K562 (cell line): ENCODE data around the gene CDC42EP5. TPM values are rescaled to one million over a fixed set of nuclear protein-coding genes. Genes with fewer than 3 reads are reported as not detected.

Source experiments
- ATAC-seq: fragments of 200-7000 bp; cut with Tn5 transposase; 3 replicates; pipeline ENCODE4 v1.9.1; 2020; ENCODE audit warnings: moderate library complexity
- BruUV-seq: library from RNA; stranded (reverse); fragments of 400-500 nt; replicated peaks from 2 replicates; lab custom pipeline; 2021; lab: Mats Ljungman, UMichigan
- CTCF ChIA-PET: fragments of 300-600 bp; formaldehyde crosslinking; extraction: SDS; loops from one replicate; lab custom pipeline; 2021; ENCODE audit warnings: low intra/inter-chr PET ratio; lab: Yijun Ruan, JAX
- POLR2A ChIA-PET: fragments of 300-600, 350-650 bp; sonication (Branson Sonifier 250); formaldehyde crosslinking; extraction: SDS; loops from one replicate; lab custom pipeline; 2021; ENCODE audit warnings: antibody characterized with exemption, inconsistent platforms; lab: Yijun Ruan, JAX
- DNase-seq, 4 experiments: peaks; one replicate each; pipeline versions ENCODE4 v3.0.0 to v3.0.0-alpha.2; 2011 to 2018; ENCODE audit warnings: low spot score in 3 of 4, mixed read lengths in 3 of 4; ENCODE audit errors: extremely low read depth in 1 of 4
- FAIRE-seq: peaks from 2 replicates; lab custom pipeline; 2011; peaks lifted over from hg19 to GRCh38; lab: Jason Lieb, UNC
- H2AFZ ChIP-seq: 2 replicates; pipeline ENCODE4 v1.6.0; 2011; ENCODE audit warnings: low read depth, low read length, control low read depth, inconsistent platforms
- H3K27ac ChIP-seq: fragments of 200-600 bp; 3 replicates; pipeline ENCODE4 v1.8.0; 2011; ENCODE audit warnings: low read depth, mild to moderate bottlenecking, control low read depth, inconsistent platforms, low read length, moderate library complexity, mixed read lengths; ENCODE audit errors: extremely low read depth
- H3K27me3 ChIP-seq, 2 experiments: fragments of 300-600 bp in 1 of 2; 2 replicates in 1 of 2; 3 replicates in 1 of 2; pipeline versions ENCODE4 v1.6.0 to v1.8.0; 2011; ENCODE audit warnings: inconsistent platforms in 2 of 2, low read length in 2 of 2, mild to moderate bottlenecking in 1 of 2, mixed read lengths in 1 of 2, moderate library complexity in 1 of 2; ENCODE audit not compliant: control insufficient read depth in 2 of 2, insufficient read depth in 2 of 2
- H3K36me3 ChIP-seq: fragments of 300-600 bp; 3 replicates; pipeline ENCODE4 v1.8.0; 2011; ENCODE audit warnings: mild to moderate bottlenecking, low read length, inconsistent platforms; ENCODE audit not compliant: control insufficient read depth, insufficient read depth
- H3K4me1 ChIP-seq, 2 experiments: fragments of 200-600 bp in 1 of 2; replicated peaks in 1 of 2; 2 replicates in 1 of 2; 3 replicates in 1 of 2; pipeline versions ENCODE4 v1.5.1 to v1.8.0; 2011; ENCODE audit warnings: inconsistent platforms in 2 of 2, low read length in 2 of 2, mild to moderate bottlenecking in 1 of 2, mixed read lengths in 1 of 2, moderate library complexity in 1 of 2; ENCODE audit not compliant: control insufficient read depth in 2 of 2, insufficient read depth in 2 of 2
- H3K4me2 ChIP-seq: 2 replicates; pipeline ENCODE4 v1.6.1; 2011; ENCODE audit warnings: low read length, control low read depth, inconsistent platforms, mixed read lengths; ENCODE audit not compliant: insufficient read depth
- H3K4me3 ChIP-seq: fragments of 200-600 bp; sonication (generic), shearing (Covaris generic); 2 replicates; pipeline ENCODE4 v1.5.1; 2016; ENCODE audit warnings: control low read depth, inconsistent platforms
- H3K79me2 ChIP-seq: fragments of 200-600 bp; 3 replicates; pipeline ENCODE4 v1.8.0; 2011; ENCODE audit warnings: low read length, inconsistent platforms; ENCODE audit not compliant: control insufficient read depth, insufficient read depth
- H3K9ac ChIP-seq, 2 experiments: 2 replicates each; pipeline versions ENCODE4 v1.6.0 to v1.6.1; 2011; ENCODE audit warnings: low read depth in 2 of 2, low read length in 2 of 2, control low read depth in 1 of 2, inconsistent platforms in 1 of 2, mild to moderate bottlenecking in 1 of 2, mixed read lengths in 1 of 2; ENCODE audit not compliant: insufficient read depth in 1 of 2
- H3K9me1 ChIP-seq: one replicate; pipeline ENCODE4 v1.6.0; 2011; ENCODE audit warnings: inconsistent platforms, mild to moderate bottlenecking, low read length, moderate library complexity; ENCODE audit not compliant: control insufficient read depth, insufficient read depth
- H3K9me3 ChIP-seq: replicated peaks from 2 replicates; pipeline ENCODE4 v1.5.1; 2011; ENCODE audit warnings: low read depth, low read length, inconsistent platforms; ENCODE audit not compliant: control insufficient read depth, insufficient read depth
- H4K20me1 ChIP-seq: replicated peaks from 2 replicates; pipeline ENCODE4 v1.6.1; 2011; ENCODE audit warnings: low read length, inconsistent platforms, mixed read lengths; ENCODE audit not compliant: control insufficient read depth, insufficient read depth
- CREM ChIP-seq: IDR thresholded peaks from 2 replicates; pipeline ENCODE4 v1.6.1; 2014; ENCODE audit warnings: antibody characterized with exemption, low read depth
- HMGN3 ChIP-seq: IDR thresholded peaks from 2 replicates; pipeline ENCODE4 v1.6.1; 2011; ENCODE audit warnings: borderline replicate concordance, low read depth, mild to moderate bottlenecking, mixed read lengths, low read length; ENCODE audit not compliant: insufficient read length; ENCODE audit errors: extremely low read depth
- KDM1A ChIP-seq, 2 experiments: fragments of 450-650 bp; IDR thresholded peaks; 2 replicates each; pipeline ENCODE4 v1.6.1; 2016; ENCODE audit warnings: mild to moderate bottlenecking in 2 of 2
- NEUROD1 ChIP-seq: fragments of 150-350 bp; IDR thresholded peaks from 2 replicates; pipeline ENCODE4 v1.6.1; 2014; ENCODE audit warnings: borderline replicate concordance, low read length, low read depth; ENCODE audit not compliant: partially characterized antibody
- NR2C1 ChIP-seq, 2 experiments: fragments of 450-650 bp; IDR thresholded peaks; 2 replicates each; pipeline ENCODE4 v1.6.1; 2017; ENCODE audit warnings: mild to moderate bottlenecking in 2 of 2, antibody characterized with exemption in 1 of 2, inconsistent platforms in 1 of 2, missing compliant biosample characterization in 1 of 2, missing genetic modification characterization in 1 of 2
- RBM22 ChIP-seq: fragments of 200-400 bp; formaldehyde crosslinking; IDR thresholded peaks from 2 replicates; pipeline ENCODE4 v1.6.1; 2018; ENCODE audit warnings: low read length, low read depth; ENCODE audit not compliant: poor library complexity, severe bottlenecking
- U2AF1 ChIP-seq: fragments of 200-400 bp; formaldehyde crosslinking; optimal IDR thresholded peaks from 2 replicates; pipeline ENCODE3; 2017; ENCODE audit warnings: mild to moderate bottlenecking, low read depth, low read length, moderate library complexity
- WGBS: fragments of 100-300 bp; shearing (Covaris generic); methylation state at CpG from one replicate; pipeline ENCODE4 v1.1.6; 2016; ENCODE audit warnings: low coverage, mixed read lengths; ENCODE audit not compliant: insufficient coverage; ENCODE audit errors: missing lambda C conversion rate; 5-methylcytosine and 5-hydroxymethylcytosine counted together
- in situ Hi-C: fragments of 300-500 bp; cut with MboI; formaldehyde crosslinking; loops from 4 replicates; pipeline ENCODE4 v1.15.0; 2018; ENCODE audit warnings: inconsistent platforms, mixed read lengths
- intact Hi-C: fragments of 100-400 bp; cut with micrococcal nuclease; formaldehyde crosslinking; loops from 2 replicates; pipeline ENCODE4 v1.14.2; 2022
- polyA plus RNA-seq, 8 experiments: library from polyadenylated mRNA; depleted of rRNA in 4 of 8; stranded (reverse) in 5 of 8; unstranded in 3 of 8; fragments of >200 nt; fragmentation: Nextera tagmentation in 2 of 8; fragmentation: Illumina TruSeq in 1 of 8; extraction: Ambion mirVana in 2 of 8; extraction: Trizol in 1 of 8; gene quantifications; 2 replicates each; pipeline versions ENCODE4 v1.2.1 to v1.2.3, GENCODE V29; 2011 to 2014; ENCODE audit warnings: inconsistent platforms in 1 of 8, missing spikeins in 1 of 8
- total RNA-seq, 7 experiments: library from RNA; depleted of rRNA in 6 of 7; stranded (reverse); fragments of >200 nt in 6 of 7; fragmentation: Illumina TruSeq in 2 of 7; extraction: Trizol in 2 of 7; gene quantifications; 2 replicates each; pipeline versions ENCODE4 v1.2.1 to v1.2.3, GENCODE V29; 2011 to 2021; ENCODE audit warnings: low replicate concordance in 1 of 7
- TF ChIP-seq, protein P1 (sequence below): fragments of 200-800 bp; sonication (Bioruptor generic); IDR thresholded peaks from 2 replicates; pipeline ENCODE4 v1.6.1; 2017; ENCODE audit warnings: missing genetic modification characterization, missing compliant biosample characterization
- TF ChIP-seq, protein P2 (sequence below): fragments of 250-450 bp; sonication (Bioruptor Pico); IDR thresholded peaks from 2 replicates; pipeline ENCODE4 v1.5.0; 2021
- TF ChIP-seq, protein P3 (sequence below): fragments of 450-650 bp; formaldehyde crosslinking; IDR thresholded peaks from 2 replicates; pipeline ENCODE4 v1.4.0; 2022; ENCODE audit warnings: missing genetic modification characterization
- TF ChIP-seq, protein P4 (sequence below): fragments of 450-650 bp; formaldehyde crosslinking; conservative IDR thresholded peaks from 2 replicates; pipeline ENCODE4 v1.4.0; 2022; ENCODE audit warnings: mild to moderate bottlenecking, missing genetic modification characterization

Gene CDC42EP5
- total and polyA plus RNA-seq, 9 of the 15 experiments (the other 6 are each of a cell fraction or from before 2014, with no cell fraction given): 0.15 to 0.38 TPM; not detected in 7

DNA sequence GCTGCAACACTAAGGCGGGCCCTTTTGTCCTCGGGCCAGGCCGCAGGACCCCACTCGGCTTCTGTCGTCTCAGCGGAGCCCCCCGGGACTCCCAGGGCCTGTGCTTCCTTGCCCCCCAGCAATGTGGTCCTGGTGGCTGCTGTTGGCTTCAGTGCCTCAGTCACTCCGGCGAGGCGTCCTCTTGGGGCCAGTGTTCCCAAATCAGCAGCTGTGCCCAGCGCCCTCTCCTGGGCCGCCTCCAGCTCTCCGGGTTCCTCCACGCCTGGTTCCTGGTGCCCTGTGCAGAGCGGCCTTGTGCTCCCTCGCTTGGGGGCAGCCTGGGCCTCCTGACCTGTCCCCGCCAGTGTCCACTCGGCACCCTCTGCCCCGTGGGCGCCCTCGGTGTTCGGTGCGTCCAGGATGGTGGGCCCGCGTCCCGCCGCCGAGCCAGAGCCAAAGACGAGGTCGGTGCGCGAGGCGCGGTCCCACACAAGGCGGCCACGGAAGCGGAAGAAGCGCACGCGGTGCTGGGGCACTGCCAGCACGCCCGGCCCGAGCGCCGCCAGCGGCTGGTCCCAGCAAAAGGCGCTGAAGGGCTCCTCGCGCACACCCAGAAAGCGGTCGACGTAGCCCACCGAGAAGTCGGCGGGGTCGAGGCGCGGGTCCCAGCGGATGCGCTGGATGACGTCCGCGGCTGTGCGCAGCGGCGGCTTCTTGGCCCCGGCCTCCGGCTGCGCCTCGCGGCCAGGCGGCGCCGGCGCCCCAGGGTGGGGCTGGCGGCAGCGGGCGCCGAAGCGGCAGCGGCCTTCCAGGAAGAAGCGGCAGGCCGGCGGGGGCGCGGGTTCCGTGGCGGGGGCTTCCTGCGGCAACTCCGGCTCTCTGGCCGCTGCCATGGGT lies 10.2 kb downstream of the CDC42EP5 start:
- WGBS: 79% methylated on average over 45 of the region's 91 CpGs
- ChIA-PET POLR2A (interaction anchor here (0.6 to 2.1 kb wide), 6 partner anchors 9 to 201 kb away, joined by 4 to 34 read pairs (median 13); partner anchors contain the start of genes CDC42EP5 and LENG8), CTCF (no interaction called here)
- Histone ChIP-seq H3K79me2 (no peaks in the 10 kb centered on the region), H4K20me1 (peaks cover 14% of the 10 kb centered on the region; the same call in 1 of the 2 replicates), H2AFZ (peak overlapping the region; percentile 71), H3K4me3 (peak overlapping the region; percentile 85), H3K4me2 (peak overlapping the region; percentile 75), H3K27me3 (no peaks in the 10 kb centered on the region), H3K27ac (peak overlapping the region; percentile 83), H3K9me3 (no peaks in the 10 kb centered on the region), H3K36me3 (peaks cover 45% of the 10 kb centered on the region), H3K9me1 (no peaks in the 10 kb centered on the region), H3K9ac (peak overlapping the region; percentile 49 to 90; a peak in 3 of 4 replicates), H3K4me1 (peaks cover 0 to 43% of the 10 kb centered on the region in 2 experiments; a peak in 2 of 5 replicates)
- in situ Hi-C loops (no loop called here), intact Hi-C loops (loop anchor here (1.0 kb wide), 1 partner anchor 14 kb away; the partner anchor contains the start of gene LENG8)
- ATAC-seq (peak; percentile 0; the same call in 2 of the 3 replicates), FAIRE-seq (no peak), DNase-seq (peak in 2 of 4 experiments; percentile 34 to 42)
- no TSS peak for BruUV-seq
- TF ChIP-seq, protein P1, sequence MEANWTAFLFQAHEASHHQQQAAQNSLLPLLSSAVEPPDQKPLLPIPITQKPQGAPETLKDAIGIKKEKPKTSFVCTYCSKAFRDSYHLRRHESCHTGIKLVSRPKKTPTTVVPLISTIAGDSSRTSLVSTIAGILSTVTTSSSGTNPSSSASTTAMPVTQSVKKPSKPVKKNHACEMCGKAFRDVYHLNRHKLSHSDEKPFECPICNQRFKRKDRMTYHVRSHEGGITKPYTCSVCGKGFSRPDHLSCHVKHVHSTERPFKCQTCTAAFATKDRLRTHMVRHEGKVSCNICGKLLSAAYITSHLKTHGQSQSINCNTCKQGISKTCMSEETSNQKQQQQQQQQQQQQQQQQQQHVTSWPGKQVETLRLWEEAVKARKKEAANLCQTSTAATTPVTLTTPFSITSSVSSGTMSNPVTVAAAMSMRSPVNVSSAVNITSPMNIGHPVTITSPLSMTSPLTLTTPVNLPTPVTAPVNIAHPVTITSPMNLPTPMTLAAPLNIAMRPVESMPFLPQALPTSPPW: no peak
- TF ChIP-seq CREM (no peak), RBM22 (peak; percentile 66), NEUROD1 (no peak), KDM1A (IDR thresholded peaks at IDR 0.05) (no peak), HMGN3 (no peak), NR2C1 (IDR thresholded peaks at IDR 0.05) (no peak), NR2C1 (tag; IDR thresholded peaks at IDR 0.05) (no peak), U2AF1 (peak; percentile 23)
- TF ChIP-seq, protein P2, sequence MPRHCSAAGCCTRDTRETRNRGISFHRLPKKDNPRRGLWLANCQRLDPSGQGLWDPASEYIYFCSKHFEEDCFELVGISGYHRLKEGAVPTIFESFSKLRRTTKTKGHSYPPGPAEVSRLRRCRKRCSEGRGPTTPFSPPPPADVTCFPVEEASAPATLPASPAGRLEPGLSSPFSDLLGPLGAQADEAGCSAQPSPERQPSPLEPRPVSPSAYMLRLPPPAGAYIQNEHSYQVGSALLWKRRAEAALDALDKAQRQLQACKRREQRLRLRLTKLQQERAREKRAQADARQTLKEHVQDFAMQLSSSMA: no peak; the same call in 1 of the 2 replicates
- TF ChIP-seq, protein P3, sequence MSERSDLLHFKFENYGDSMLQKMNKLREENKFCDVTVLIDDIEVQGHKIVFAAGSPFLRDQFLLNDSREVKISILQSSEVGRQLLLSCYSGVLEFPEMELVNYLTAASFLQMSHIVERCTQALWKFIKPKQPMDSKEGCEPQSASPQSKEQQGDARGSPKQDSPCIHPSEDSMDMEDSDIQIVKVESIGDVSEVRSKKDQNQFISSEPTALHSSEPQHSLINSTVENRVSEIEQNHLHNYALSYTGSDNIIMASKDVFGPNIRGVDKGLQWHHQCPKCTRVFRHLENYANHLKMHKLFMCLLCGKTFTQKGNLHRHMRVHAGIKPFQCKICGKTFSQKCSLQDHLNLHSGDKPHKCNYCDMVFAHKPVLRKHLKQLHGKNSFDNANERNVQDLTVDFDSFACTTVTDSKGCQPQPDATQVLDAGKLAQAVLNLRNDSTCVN (CRISPR knock-in tag): no peak
- TF ChIP-seq, protein P4, sequence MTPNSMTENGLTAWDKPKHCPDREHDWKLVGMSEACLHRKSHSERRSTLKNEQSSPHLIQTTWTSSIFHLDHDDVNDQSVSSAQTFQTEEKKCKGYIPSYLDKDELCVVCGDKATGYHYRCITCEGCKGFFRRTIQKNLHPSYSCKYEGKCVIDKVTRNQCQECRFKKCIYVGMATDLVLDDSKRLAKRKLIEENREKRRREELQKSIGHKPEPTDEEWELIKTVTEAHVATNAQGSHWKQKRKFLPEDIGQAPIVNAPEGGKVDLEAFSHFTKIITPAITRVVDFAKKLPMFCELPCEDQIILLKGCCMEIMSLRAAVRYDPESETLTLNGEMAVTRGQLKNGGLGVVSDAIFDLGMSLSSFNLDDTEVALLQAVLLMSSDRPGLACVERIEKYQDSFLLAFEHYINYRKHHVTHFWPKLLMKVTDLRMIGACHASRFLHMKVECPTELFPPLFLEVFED: 0 out of 2 replicates have a peak, but pooled peaks have one; percentile 1
